GM12878 (cell line): Measurements from ENCODE around the gene UBE2L5. TPM values are rescaled to one million over a fixed set of nuclear protein-coding genes. Genes with fewer than 3 reads are reported as not detected.

ENCODE experiments used
- CBX3 ChIP-seq: fragments of 200-600 bp; sonication (generic); IDR thresholded peaks from 2 replicates; pipeline ENCODE4 v1.6.1; 2016; ENCODE audit warnings: low read depth, borderline replicate concordance
- CREB1 ChIP-seq: IDR thresholded peaks from 2 replicates; pipeline ENCODE4 v1.6.1; 2012; ENCODE audit warnings: low read depth, mild to moderate bottlenecking, inconsistent platforms
- EED ChIP-seq: sonication (generic); IDR thresholded peaks from 2 replicates; pipeline ENCODE4 v1.6.1; 2016; ENCODE audit warnings: antibody characterized with exemption, low read depth
- EGR1 ChIP-seq, 2 experiments: IDR thresholded peaks; 1 replicate in 1 of 2; 2 replicates in 1 of 2; pipeline ENCODE4 v1.6.1; 2011 to 2012; ENCODE audit warnings: low read depth in 2 of 2, low read length in 2 of 2, borderline replicate concordance in 1 of 2, mild to moderate bottlenecking in 1 of 2, moderate library complexity in 1 of 2
- ELK1 ChIP-seq: IDR thresholded peaks from 2 replicates; pipeline ENCODE4 v1.6.1; 2012; ENCODE audit warnings: low read depth, low read length, improper control_type of control experiment
- GATAD2B ChIP-seq: fragments of 450-650 bp; conservative IDR thresholded peaks from 2 replicates; pipeline ENCODE4 v1.6.1; 2017; ENCODE audit warnings: low read depth, mild to moderate bottlenecking, moderate library complexity
- HDGF ChIP-seq: fragments of 450-650 bp; IDR thresholded peaks from 2 replicates; pipeline ENCODE4 v1.6.1; 2016; ENCODE audit warnings: antibody characterized with exemption
- KAT2A ChIP-seq: conservative IDR thresholded peaks from 2 replicates; pipeline ENCODE4 v1.6.1; 2011; ENCODE audit warnings: low read depth, low read length; ENCODE audit not compliant: control insufficient read depth
- LARP7 ChIP-seq: fragments of 450-650 bp; IDR thresholded peaks from 2 replicates; pipeline ENCODE4 v1.6.1; 2017; ENCODE audit warnings: mild to moderate bottlenecking
- MLLT1 ChIP-seq: fragments of 450-650 bp; IDR thresholded peaks from 2 replicates; pipeline ENCODE4 v1.6.1; 2016; ENCODE audit warnings: mild to moderate bottlenecking
- MTA3 ChIP-seq: IDR thresholded peaks from 2 replicates; pipeline ENCODE4 v1.6.1; 2012; ENCODE audit warnings: low read length, inconsistent platforms, borderline replicate concordance
- MYB ChIP-seq: fragments of 150-350 bp; IDR thresholded peaks from 2 replicates; pipeline ENCODE4 v1.6.1; 2014; ENCODE audit warnings: mild to moderate bottlenecking, low read depth, low read length, borderline replicate concordance
- NBN ChIP-seq: fragments of 450-650 bp; IDR thresholded peaks from 2 replicates; pipeline ENCODE4 v1.6.1; 2016
- NFXL1 ChIP-seq: fragments of 450-650 bp; IDR thresholded peaks from 2 replicates; pipeline ENCODE4 v1.6.1; 2017; ENCODE audit warnings: antibody characterized with exemption, mild to moderate bottlenecking, borderline replicate concordance
- PBX3 ChIP-seq: IDR thresholded peaks from 2 replicates; pipeline ENCODE4 v1.6.1; 2011; ENCODE audit warnings: mild to moderate bottlenecking, low read depth, low read length, moderate library complexity; ENCODE audit not compliant: insufficient replicate concordance
- POLR2A ChIP-seq: IDR thresholded peaks from 2 replicates; pipeline ENCODE4 v1.6.1; 2011; ENCODE audit warnings: low read depth, mild to moderate bottlenecking, low read length
- SKIL ChIP-seq: fragments of 450-650 bp; IDR thresholded peaks from 2 replicates; pipeline ENCODE4 v1.6.1; 2017; ENCODE audit warnings: mild to moderate bottlenecking, low read depth, inconsistent platforms; ENCODE audit not compliant: poor library complexity, severe bottlenecking
- TCF12 ChIP-seq: IDR thresholded peaks from 2 replicates; pipeline ENCODE4 v1.6.1; 2011; ENCODE audit warnings: low read depth, mild to moderate bottlenecking, low read length
- ZNF687 ChIP-seq: fragments of 450-650 bp; IDR thresholded peaks from 2 replicates; pipeline ENCODE4 v1.6.1; 2017; ENCODE audit warnings: mild to moderate bottlenecking, moderate library complexity
- polyA plus RNA-seq, 11 experiments: library from polyadenylated mRNA; depleted of rRNA in 4 of 11; unstranded in 6 of 11; stranded (reverse) in 5 of 11; fragments of >200 nt; fragmentation: Nextera tagmentation in 4 of 11; fragmentation: Illumina TruSeq in 1 of 11; extraction: Ambion mirVana in 4 of 11; extraction: Trizol in 1 of 11; gene quantifications; 1 replicate in 1 of 11; 2 replicates in 10 of 11; pipeline versions ENCODE4 v1.2.1 to v1.2.3, GENCODE V29; 2011 to 2016; ENCODE audit warnings: inconsistent platforms in 2 of 11, missing spikeins in 2 of 11, low read depth in 1 of 11
- total RNA-seq, 4 experiments: library from RNA; depleted of rRNA in 3 of 4; stranded (reverse); fragments of >200 nt in 3 of 4; fragmentation: Illumina TruSeq in 1 of 4; extraction: Trizol in 1 of 4; gene quantifications; 2 replicates each; pipeline versions ENCODE4 v1.2.1 to v1.2.3, GENCODE V29; 2013 to 2021

UBE2L5 gene
- total and polyA plus RNA-seq, 10 of the 15 experiments (the other 5 are each of a cell fraction or from before 2014, with no cell fraction given): 0.03 to 1.1 (median 0.19) TPM; not detected in 2

- TF ChIP-seq ELK1: no peak
- no peak for TF ChIP-seq EGR1 (IDR thresholded peaks at IDR 0.05; ENCODE audit: borderline replicate concordance in 1 of 2, low read depth in 2 of 2, low read length in 2 of 2)
- TF ChIP-seq MTA3: no peak
- no peak for TF ChIP-seq PBX3
- 0 out of 2 replicates have a peak, but pooled peaks have one; percentile 57 for TF ChIP-seq ZNF687
- TF ChIP-seq NBN: peak; percentile 79
- peak; percentile 35 for TF ChIP-seq SKIL
- TF ChIP-seq POLR2A: peak; percentile 65
- TF ChIP-seq CBX3: no peak
- TF ChIP-seq MLLT1: peak; percentile 86
- no peak for TF ChIP-seq MYB
- TF ChIP-seq LARP7: 0 out of 2 replicates have a peak, but pooled peaks have one; percentile 52
- no peak for TF ChIP-seq KAT2A
- 0 out of 2 replicates have a peak, but pooled peaks have one; percentile 40 for TF ChIP-seq GATAD2B
- 0 out of 2 replicates have a peak, but pooled peaks have one; percentile 29 for TF ChIP-seq CREB1
- TF ChIP-seq HDGF: no peak
- no peak for TF ChIP-seq NFXL1
- TF ChIP-seq TCF12: no peak
- TF ChIP-seq EED: peak; percentile 58
Measured at GRCh38 chr13:30376426-30377311, 45.6 kb upstream of the UBE2L5 start (continued).
